Testis (tissue), 2 donors: ENCODE data around the gene COPG2.
"Not testable (repeated sequence)": the region's sequence is repeated elsewhere in the genome, so short reads cannot be mapped to it uniquely, and the experiment has no call there.

Experiments used
- POLR2A ChIP-seq: fragments of 450-650 bp; IDR thresholded peaks from one replicate; pipeline ENCODE4 v1.6.1; 2017; ENCODE audit warnings: antibody characterized with exemption, mild to moderate bottlenecking, moderate library complexity
- TF ChIP-seq, protein P1 (sequence below), 3 experiments: fragments of 450-650 bp in 2 of 3; fragments of 200-600 bp in 1 of 3; sonication (generic) in 1 of 3; IDR thresholded peaks; one replicate each; pipeline ENCODE4 v1.5.1; 2016 to 2019; ENCODE audit warnings: antibody characterized with exemption in 3 of 3, mild to moderate bottlenecking in 2 of 3, moderate library complexity in 1 of 3

DNA sequence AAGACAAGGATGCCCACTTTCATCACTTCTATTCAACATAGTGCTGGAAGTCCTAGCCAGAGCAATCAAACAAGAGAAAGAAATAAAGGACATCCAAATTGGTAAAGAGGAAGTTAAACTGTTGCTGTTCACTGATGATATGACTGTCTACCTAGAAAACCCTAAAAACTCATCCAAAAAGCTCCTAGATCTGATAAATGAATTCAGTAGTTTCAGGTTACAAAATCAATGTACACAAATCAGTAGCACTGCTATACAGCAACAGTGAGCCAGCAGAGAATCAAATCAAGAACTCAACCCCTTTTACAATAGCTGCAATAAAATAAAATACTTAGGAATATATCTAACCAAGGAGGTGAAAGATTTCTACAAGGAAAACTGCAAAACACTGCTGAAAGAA, 98.4 kb downstream of the COPG2 start:
- TF ChIP-seq, protein P1, sequence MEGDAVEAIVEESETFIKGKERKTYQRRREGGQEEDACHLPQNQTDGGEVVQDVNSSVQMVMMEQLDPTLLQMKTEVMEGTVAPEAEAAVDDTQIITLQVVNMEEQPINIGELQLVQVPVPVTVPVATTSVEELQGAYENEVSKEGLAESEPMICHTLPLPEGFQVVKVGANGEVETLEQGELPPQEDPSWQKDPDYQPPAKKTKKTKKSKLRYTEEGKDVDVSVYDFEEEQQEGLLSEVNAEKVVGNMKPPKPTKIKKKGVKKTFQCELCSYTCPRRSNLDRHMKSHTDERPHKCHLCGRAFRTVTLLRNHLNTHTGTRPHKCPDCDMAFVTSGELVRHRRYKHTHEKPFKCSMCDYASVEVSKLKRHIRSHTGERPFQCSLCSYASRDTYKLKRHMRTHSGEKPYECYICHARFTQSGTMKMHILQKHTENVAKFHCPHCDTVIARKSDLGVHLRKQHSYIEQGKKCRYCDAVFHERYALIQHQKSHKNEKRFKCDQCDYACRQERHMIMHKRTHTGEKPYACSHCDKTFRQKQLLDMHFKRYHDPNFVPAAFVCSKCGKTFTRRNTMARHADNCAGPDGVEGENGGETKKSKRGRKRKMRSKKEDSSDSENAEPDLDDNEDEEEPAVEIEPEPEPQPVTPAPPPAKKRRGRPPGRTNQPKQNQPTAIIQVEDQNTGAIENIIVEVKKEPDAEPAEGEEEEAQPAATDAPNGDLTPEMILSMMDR (IDR thresholded peaks at IDR 0.05) = not testable (repeated sequence)
- not testable (repeated sequence) for TF ChIP-seq POLR2A
